Osteocyte (in vitro differentiated cells): Measurements from ENCODE around the gene GRIA3. TPM values are rescaled to one million over a fixed set of nuclear protein-coding genes. Genes with fewer than 3 reads are reported as not detected.

Source experiments
- DNase-seq: peaks from one replicate; pipeline ENCODE4 v3.0.0; 2021; ENCODE audit warnings: mixed read lengths; ENCODE audit not compliant: unreplicated experiment; ENCODE audit errors: extremely low spot score
- H3K27ac Mint-ChIP-seq: one replicate; pipeline ENCODE4 v1.8.0; 2021; ENCODE audit warnings: mild to moderate bottlenecking, mixed read lengths; ENCODE audit not compliant: unreplicated experiment
- H3K27me3 Mint-ChIP-seq: one replicate; pipeline ENCODE4 v1.8.0; 2021; ENCODE audit warnings: mixed read lengths; ENCODE audit not compliant: unreplicated experiment
- H3K36me3 Mint-ChIP-seq: one replicate; pipeline ENCODE4 v1.8.0; 2021; ENCODE audit warnings: mixed read lengths; ENCODE audit not compliant: unreplicated experiment
- H3K4me1 Mint-ChIP-seq: one replicate; pipeline ENCODE4 v1.8.0; 2021; ENCODE audit warnings: mixed read lengths; ENCODE audit not compliant: unreplicated experiment
- H3K4me3 Mint-ChIP-seq: one replicate; pipeline ENCODE4 v1.8.0; 2021; ENCODE audit warnings: mild to moderate bottlenecking, moderate library complexity, mixed read lengths; ENCODE audit not compliant: unreplicated experiment
- H3K9me3 Mint-ChIP-seq: one replicate; pipeline ENCODE4 v1.8.0; 2021; ENCODE audit warnings: mixed read lengths; ENCODE audit not compliant: unreplicated experiment
- CTCF ChIP-seq: fragments of 200-600 bp; sonication (generic); IDR thresholded peaks from 2 replicates; pipeline ENCODE4 v1.5.0; 2021; ENCODE audit warnings: antibody characterized with exemption, mild to moderate bottlenecking, moderate library complexity
- total RNA-seq: library from RNA; stranded (reverse); gene quantifications from 2 replicates; pipeline ENCODE4 v1.2.1, GENCODE V29; 2021

GRIA3 gene
- total RNA-seq, 1 donor from 2014 or later, result not detected

GRCh38 chrX:123489011-123489410 lies 304.9 kb downstream of the GRIA3 start:
- TF ChIP-seq CTCF, result no peak
- no peak for DNase-seq

GRCh38 chrX:123493857-123494256 lies 309.8 kb downstream of the GRIA3 start:
- no peak for DNase-seq
- Mint-ChIP-seq H3K36me3 (no peaks in the 10 kb centered on the region), H3K27ac (no peak overlapping the region), H3K4me3 (no peak overlapping the region), H3K27me3 (no peaks in the 10 kb centered on the region), H3K9me3 (peaks cover 10% of the 10 kb centered on the region), H3K4me1 (no peaks in the 10 kb centered on the region)
- TF ChIP-seq CTCF, result no peak

More at GRCh38 chrX:123489011-123489410, 304.9 kb downstream of the GRIA3 start:
- H3K27me3 Mint-ChIP-seq, result no peaks in the 10 kb centered on the region
- no peak overlapping the region for H3K4me3 Mint-ChIP-seq
- no peaks in the 10 kb centered on the region for H3K36me3 Mint-ChIP-seq
- H3K27ac Mint-ChIP-seq, result no peak overlapping the region
- H3K9me3 Mint-ChIP-seq, result peaks cover 10% of the 10 kb centered on the region
- H3K4me1 Mint-ChIP-seq, result no peaks in the 10 kb centered on the region

- Mint-ChIP-seq H3K4me1 (no peaks in the 10 kb centered on the region), H3K4me3 (no peak overlapping the region), H3K27me3 (no peaks in the 10 kb centered on the region), H3K27ac (no peak overlapping the region), H3K9me3 (peaks cover 5% of the 10 kb centered on the region), H3K36me3 (no peaks in the 10 kb centered on the region)
- DNase-seq, result no peak
- TF ChIP-seq CTCF, result no peak
These were observed 315.7 kb downstream of the GRIA3 start for GRCh38 chrX:123499787-123500186.

GRCh38 chrX:123504047-123504446 lies 320.0 kb downstream of the GRIA3 start:
- Mint-ChIP-seq H3K4me1 (no peaks in the 10 kb centered on the region), H3K9me3 (peaks cover 11% of the 10 kb centered on the region), H3K27me3 (no peaks in the 10 kb centered on the region), H3K4me3 (no peak overlapping the region), H3K27ac (no peak overlapping the region), H3K36me3 (no peaks in the 10 kb centered on the region)
- DNase-seq, result no peak
- TF ChIP-seq CTCF, result no peak

GRCh38 chrX:123504630-123505270 lies 320.7 kb downstream of the GRIA3 start:
- H3K4me1 Mint-ChIP-seq, result no peaks in the 10 kb centered on the region
- no peak overlapping the region for H3K4me3 Mint-ChIP-seq
- no peak for TF ChIP-seq CTCF
- DNase-seq, result no peak
- no peaks in the 10 kb centered on the region for H3K27me3 Mint-ChIP-seq
- no peak overlapping the region for H3K27ac Mint-ChIP-seq
- no peaks in the 10 kb centered on the region for H3K36me3 Mint-ChIP-seq
- peaks cover 11% of the 10 kb centered on the region for H3K9me3 Mint-ChIP-seq
